Ishikawa (cell line): ENCODE results near the gene PITPNC1.

Experiments used
- RAD21 ChIP-seq: IDR thresholded peaks from 2 replicates; pipeline ENCODE4 v1.6.1; 2012; ENCODE audit warnings: low read depth
- TAF1 ChIP-seq: IDR thresholded peaks from 2 replicates; pipeline ENCODE4 v1.6.1; 2012; ENCODE audit warnings: low read depth, mild to moderate bottlenecking

- TF ChIP-seq RAD21 (no peak), TAF1 (peak; percentile 97)
Observed at GRCh38 chr17:67366193-67367157, 10.6 kb upstream of the PITPNC1 start, which contains the start of gene PSMD12.
